GM23338 (cell line): ENCODE measurements around the gene ACKR1. TPM values are rescaled to one million over a fixed set of nuclear protein-coding genes. Genes with fewer than 3 reads are reported as not detected.
A peak's percentile ranks its signal among the peaks of the same experiment; 100 is the strongest.

Source experiments
- ATAC-seq: fragments of 200-7000 bp; cut with Tn5 transposase; 3 replicates; pipeline ENCODE4 v1.9.1; 2020
- DNase-seq: peaks from one replicate; pipeline ENCODE4 v3.0.0-alpha.2; 2015; ENCODE audit warnings: low spot score
- H2AFZ ChIP-seq: fragments of 200-600 bp; sonication (generic); 2 replicates; pipeline ENCODE4 v1.8.0; 2016; ENCODE audit warnings: antibody characterized with exemption, mild to moderate bottlenecking, moderate library complexity
- H3F3A ChIP-seq: fragments of 200-600 bp; sonication (generic); replicated peaks from 2 replicates; pipeline ENCODE4 v1.8.0; 2017; ENCODE audit warnings: antibody characterized with exemption, mixed run types, low read depth
- H3K27ac ChIP-seq: fragments of 200-600 bp; sonication (generic); 2 replicates; pipeline ENCODE4 v1.6.1; 2016; ENCODE audit warnings: low read depth
- H3K27me3 ChIP-seq: fragments of 200-600 bp; sonication (generic); 2 replicates; pipeline ENCODE4 v1.8.0; 2016; ENCODE audit warnings: mild to moderate bottlenecking, mixed run types, moderate library complexity; ENCODE audit not compliant: insufficient read depth
- H3K36me3 ChIP-seq: fragments of 200-600 bp; sonication (generic); 2 replicates; pipeline ENCODE4 v1.8.0; 2016; ENCODE audit warnings: mild to moderate bottlenecking; ENCODE audit not compliant: insufficient read depth
- H3K4me1 ChIP-seq: fragments of 200-600 bp; sonication (generic); 2 replicates; pipeline ENCODE4 v1.8.0; 2016; ENCODE audit warnings: mild to moderate bottlenecking, moderate library complexity; ENCODE audit not compliant: insufficient read depth
- H3K4me2 ChIP-seq: fragments of 200-600 bp; sonication (generic); 2 replicates; pipeline ENCODE4 v1.7.1; 2017; ENCODE audit warnings: mixed run types
- H3K4me3 ChIP-seq: fragments of 200-600 bp; sonication (generic); 2 replicates; pipeline ENCODE4 v1.6.1; 2016; ENCODE audit warnings: mixed run types
- H3K79me2 ChIP-seq: fragments of 200-600 bp; sonication (generic); replicated peaks from 2 replicates; pipeline ENCODE4 v1.8.0; 2017; ENCODE audit warnings: mild to moderate bottlenecking; ENCODE audit not compliant: insufficient read depth
- H3K9me2 ChIP-seq: fragments of 200-600 bp; sonication (generic); 2 replicates; pipeline ENCODE4 v1.8.0; 2017; ENCODE audit not compliant: insufficient read depth
- H4K20me1 ChIP-seq: fragments of 200-600 bp; sonication (generic); replicated peaks from 2 replicates; pipeline ENCODE4 v1.8.0; 2017; ENCODE audit warnings: mild to moderate bottlenecking; ENCODE audit not compliant: insufficient read depth
- H3K27ac Mint-ChIP-seq: 2 replicates; pipeline ENCODE4 v1.8.0; 2020; ENCODE audit warnings: inconsistent platforms, mild to moderate bottlenecking, moderate library complexity, mixed read lengths
- H3K27me3 Mint-ChIP-seq: 3 replicates; pipeline ENCODE4 v1.8.0; 2022; ENCODE audit warnings: low read depth, mild to moderate bottlenecking, moderate library complexity, mixed read lengths, inconsistent platforms; ENCODE audit not compliant: insufficient read depth, poor library complexity
- H3K36me3 Mint-ChIP-seq: 3 replicates; pipeline ENCODE4 v1.8.0; 2021; ENCODE audit warnings: low read depth, mild to moderate bottlenecking, inconsistent platforms, moderate library complexity, mixed read lengths
- H3K4me1 Mint-ChIP-seq: 3 replicates; pipeline ENCODE4 v1.8.0; 2020; ENCODE audit warnings: mild to moderate bottlenecking, inconsistent platforms, mixed read lengths
- H3K4me3 Mint-ChIP-seq: 3 replicates; pipeline ENCODE4 v1.8.0; 2021; ENCODE audit warnings: moderate library complexity, mild to moderate bottlenecking, inconsistent platforms, mixed read lengths
- H3K9me3 Mint-ChIP-seq: 3 replicates; pipeline ENCODE4 v1.8.0; 2020; ENCODE audit warnings: moderate library complexity, mild to moderate bottlenecking, inconsistent platforms, mixed read lengths
- CREB1 ChIP-seq: fragments of 250-450 bp; sonication (Bioruptor Pico); IDR thresholded peaks from 2 replicates; pipeline ENCODE4 v1.5.0; 2020; ENCODE audit warnings: low read depth, mild to moderate bottlenecking, moderate library complexity
- CTCF ChIP-seq, 2 experiments: fragments of 200-600 bp in 1 of 2; sonication (generic) in 1 of 2; conservative IDR thresholded peaks; 2 replicates each; pipeline versions ENCODE4 v1.5.1 to v1.6.1; 2016 to 2017; ENCODE audit warnings: antibody characterized with exemption in 2 of 2, low read depth in 2 of 2, mild to moderate bottlenecking in 2 of 2, moderate library complexity in 1 of 2
- ETS1 ChIP-seq: IDR thresholded peaks from 2 replicates; pipeline ENCODE4 v1.6.1; 2016; ENCODE audit warnings: antibody characterized with exemption
- EZH2 ChIP-seq: fragments of 200-600 bp; sonication (generic); IDR thresholded peaks from one replicate; pipeline ENCODE4 v1.8.0; 2017; ENCODE audit warnings: antibody characterized with exemption, mild to moderate bottlenecking, low read depth; ENCODE audit not compliant: unreplicated experiment
- EZH2phosphoT487 ChIP-seq: fragments of 200-600 bp; sonication (generic); IDR thresholded peaks from one replicate; pipeline ENCODE4 v1.8.1; 2018; ENCODE audit warnings: antibody characterized with exemption; ENCODE audit not compliant: unreplicated experiment
- JUNB ChIP-seq: IDR thresholded peaks from one replicate; pipeline ENCODE4 v1.6.1; 2016; ENCODE audit warnings: antibody characterized with exemption; ENCODE audit not compliant: unreplicated experiment
- NANOG ChIP-seq: IDR thresholded peaks from 2 replicates; pipeline ENCODE4 v1.6.1; 2016; ENCODE audit warnings: antibody characterized with exemption, borderline replicate concordance
- POLR2AphosphoS5 ChIP-seq: IDR thresholded peaks from 2 replicates; pipeline ENCODE4 v1.6.1; 2016; ENCODE audit warnings: antibody characterized with exemption, low read depth
- REST ChIP-seq: IDR thresholded peaks from one replicate; pipeline ENCODE4 v1.6.1; 2018; ENCODE audit warnings: antibody characterized with exemption; ENCODE audit not compliant: unreplicated experiment
- STAT1 ChIP-seq: IDR thresholded peaks from one replicate; pipeline ENCODE4 v1.6.1; 2016; ENCODE audit warnings: antibody characterized with exemption; ENCODE audit not compliant: unreplicated experiment
- ZNF114 ChIP-seq: fragments of 250-450 bp; sonication (Bioruptor Pico); IDR thresholded peaks from 2 replicates; pipeline ENCODE4 v1.5.0; 2020; ENCODE audit warnings: mild to moderate bottlenecking, moderate library complexity
- ZNF331 ChIP-seq: fragments of 250-450 bp; sonication (Bioruptor Pico); IDR thresholded peaks from 2 replicates; pipeline ENCODE4 v1.5.0; 2020; ENCODE audit warnings: low read depth, mild to moderate bottlenecking, moderate library complexity
- ZNF462 ChIP-seq: fragments of 250-450 bp; sonication (Bioruptor Pico); IDR thresholded peaks from 2 replicates; pipeline ENCODE4 v1.5.0; 2020; ENCODE audit warnings: mild to moderate bottlenecking, moderate library complexity
- polyA plus RNA-seq: library from polyadenylated mRNA; unstranded; fragments of >200 nt; fragmentation: Nextera tagmentation; extraction: Ambion mirVana; gene quantifications from 2 replicates; pipeline ENCODE4 v1.2.1, GENCODE V29; 2016
- total RNA-seq: library from RNA; depleted of rRNA; stranded (reverse); fragments of >200 nt; shearing (Covaris generic); gene quantifications from 2 replicates; pipeline ENCODE4 v1.2.3, GENCODE V29; 2014

ACKR1 gene
- total and polyA plus RNA-seq, 2 experiments from 2014 or later, result 0.29 TPM; not detected in 1

GRCh38 chr1:159229260-159229885 lies 24.7 kb downstream of the ACKR1 start:
- 0 out of 2 replicates have a peak overlapping the region, but pooled peaks have one; percentile 69 for H2AFZ ChIP-seq
- ATAC-seq (no peak), DNase-seq (no peak)
- H3K9me2 ChIP-seq, result no peaks in the 10 kb centered on the region
- H3K79me2 ChIP-seq, result no peaks in the 10 kb centered on the region
- no peak overlapping the region for H3K27ac Mint-ChIP-seq
- H3K36me3 Mint-ChIP-seq, result no peaks in the 10 kb centered on the region
- H3K4me1 Mint-ChIP-seq, result peaks cover 3% of the 10 kb centered on the region; the same call in 1 of the 3 replicates
- no peak overlapping the region for H3K4me2 ChIP-seq
- no peak overlapping the region for H3K4me3 Mint-ChIP-seq
- H3K4me3 ChIP-seq, result no peak overlapping the region
- no peaks in the 10 kb centered on the region for H3K36me3 ChIP-seq
- no peak for TF ChIP-seq EZH2
- no peak for TF ChIP-seq ETS1
- TF ChIP-seq JUNB, result no peak
- TF ChIP-seq STAT1, result no peak
- TF ChIP-seq ZNF114, result no peak
- TF ChIP-seq ZNF331, result no peak
- no peak for TF ChIP-seq REST
- no peak for TF ChIP-seq POLR2AphosphoS5
- no peak for TF ChIP-seq EZH2phosphoT487
- no peak for TF ChIP-seq CTCF (conservative IDR thresholded peaks at IDR 0.05; ENCODE audit: low read depth in 2 of 2)
- TF ChIP-seq NANOG, result no peak
- no peak for TF ChIP-seq ZNF462 (CRISPR knock-in tag)
- no peak for TF ChIP-seq CREB1 (CRISPR knock-in tag)
- H3F3A ChIP-seq, result no peaks in the 10 kb centered on the region
- H3K27me3 ChIP-seq, result no peaks in the 10 kb centered on the region
- H3K4me1 ChIP-seq, result no peaks in the 10 kb centered on the region
- H3K27me3 Mint-ChIP-seq, result no peaks in the 10 kb centered on the region
- H3K27ac ChIP-seq, result no peak overlapping the region
- no peaks in the 10 kb centered on the region for H4K20me1 ChIP-seq
- H3K9me3 Mint-ChIP-seq, result no peaks in the 10 kb centered on the region
